ENCODE measurements around the gene SLC2A13.

SLC2A13 gene

DNA sequence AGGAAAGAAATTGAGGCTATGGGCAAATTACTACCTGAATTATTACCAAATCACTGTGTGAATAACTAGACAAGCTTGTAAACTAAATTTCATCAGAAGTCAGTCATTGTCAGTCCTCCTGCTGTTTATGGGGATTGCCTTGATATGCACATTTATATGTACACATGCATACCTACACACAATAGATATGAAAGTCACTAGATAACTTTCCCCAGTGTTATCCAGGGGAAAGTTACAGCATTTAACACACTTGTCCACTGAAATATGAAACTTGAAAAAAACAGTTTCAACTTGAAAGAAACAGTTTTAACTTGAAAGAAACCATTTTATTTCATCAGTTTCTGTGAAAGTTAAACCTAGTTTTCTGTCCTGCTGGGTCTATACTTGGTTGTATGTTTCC, 199.6 kb downstream of the SLC2A13 start:
- Histone ChIP-seq H3K9ac (ENCODE audit: low read length) (no peak overlapping the region), H3K9me3 (ENCODE audit: insufficient read depth, low read length) (no peaks in the 10 kb centered on the region), H3K36me3 (ENCODE audit: low read length) (no peaks in the 10 kb centered on the region), H3F3A (ENCODE audit: insufficient read depth) (no peaks in the 10 kb centered on the region), H3K9me2 (replicated peaks; ENCODE audit: insufficient read depth, low read length) (no peaks in the 10 kb centered on the region), H3K27me3 (ENCODE audit: low read length) (no peaks in the 10 kb centered on the region), H3K4me2 (ENCODE audit: low read depth, low read length, poor library complexity, severe bottlenecking) (no peak overlapping the region), H3K4me3 (ENCODE audit: insufficient read depth, low read length, poor library complexity, severe bottlenecking) (no peak overlapping the region), H2AFZ (ENCODE audit: low read depth, low read length, severe bottlenecking) (no peak overlapping the region), H3K79me2 (ENCODE audit: insufficient read depth, low read length) (no peaks in the 10 kb centered on the region), H4K20me1 (ENCODE audit: low read depth, low read length) (no peaks in the 10 kb centered on the region), H3K27ac (ENCODE audit: low read depth, low read length) (no peak overlapping the region)
- TF ChIP-seq, protein P1, sequence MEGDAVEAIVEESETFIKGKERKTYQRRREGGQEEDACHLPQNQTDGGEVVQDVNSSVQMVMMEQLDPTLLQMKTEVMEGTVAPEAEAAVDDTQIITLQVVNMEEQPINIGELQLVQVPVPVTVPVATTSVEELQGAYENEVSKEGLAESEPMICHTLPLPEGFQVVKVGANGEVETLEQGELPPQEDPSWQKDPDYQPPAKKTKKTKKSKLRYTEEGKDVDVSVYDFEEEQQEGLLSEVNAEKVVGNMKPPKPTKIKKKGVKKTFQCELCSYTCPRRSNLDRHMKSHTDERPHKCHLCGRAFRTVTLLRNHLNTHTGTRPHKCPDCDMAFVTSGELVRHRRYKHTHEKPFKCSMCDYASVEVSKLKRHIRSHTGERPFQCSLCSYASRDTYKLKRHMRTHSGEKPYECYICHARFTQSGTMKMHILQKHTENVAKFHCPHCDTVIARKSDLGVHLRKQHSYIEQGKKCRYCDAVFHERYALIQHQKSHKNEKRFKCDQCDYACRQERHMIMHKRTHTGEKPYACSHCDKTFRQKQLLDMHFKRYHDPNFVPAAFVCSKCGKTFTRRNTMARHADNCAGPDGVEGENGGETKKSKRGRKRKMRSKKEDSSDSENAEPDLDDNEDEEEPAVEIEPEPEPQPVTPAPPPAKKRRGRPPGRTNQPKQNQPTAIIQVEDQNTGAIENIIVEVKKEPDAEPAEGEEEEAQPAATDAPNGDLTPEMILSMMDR (IDR thresholded peaks at IDR 0.05; ENCODE audit: insufficient read depth, low read length, poor library complexity, severe bottlenecking), result no peak
- TF ChIP-seq EZH2phosphoT487 (conservative IDR thresholded peaks at IDR 0.05; ENCODE audit: low read length), result no peak

DNA sequence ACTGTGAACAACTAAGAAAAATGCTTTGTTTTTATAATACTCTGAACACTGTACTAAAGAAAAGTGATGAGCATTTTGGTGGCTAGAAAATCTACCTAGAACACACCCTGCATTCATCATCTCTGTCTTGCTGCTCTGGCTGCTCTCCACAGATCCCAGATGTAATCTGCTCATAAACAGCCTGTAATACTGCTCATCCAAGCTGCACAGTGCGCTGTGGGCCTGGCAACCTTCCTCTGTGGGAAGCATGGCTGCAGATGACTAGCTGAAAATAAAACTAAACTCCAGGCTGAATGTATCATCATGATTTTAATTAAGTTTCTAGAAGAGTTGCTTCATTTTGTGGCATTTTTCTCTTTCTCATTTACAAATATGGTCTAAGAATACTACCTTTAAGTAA, 200.7 kb downstream of the SLC2A13 start:
- H3F3A ChIP-seq (ENCODE audit: insufficient read depth), result no peaks in the 10 kb centered on the region
- H3K4me2 ChIP-seq (ENCODE audit: low read depth, low read length, poor library complexity, severe bottlenecking), result no peak overlapping the region
- no peaks in the 10 kb centered on the region for H3K9me2 ChIP-seq (replicated peaks; ENCODE audit: insufficient read depth, low read length)
- no peak overlapping the region for H3K4me3 ChIP-seq (ENCODE audit: insufficient read depth, low read length, poor library complexity, severe bottlenecking)
- H3K27me3 ChIP-seq (ENCODE audit: low read length), result no peaks in the 10 kb centered on the region
- H3K9me3 ChIP-seq (ENCODE audit: insufficient read depth, low read length), result no peaks in the 10 kb centered on the region
- H4K20me1 ChIP-seq (ENCODE audit: low read depth, low read length), result no peaks in the 10 kb centered on the region
- H3K79me2 ChIP-seq (ENCODE audit: insufficient read depth, low read length), result no peaks in the 10 kb centered on the region
- H3K9ac ChIP-seq (ENCODE audit: low read length), result no peak overlapping the region
- TF ChIP-seq EZH2phosphoT487 (conservative IDR thresholded peaks at IDR 0.05; ENCODE audit: low read length), result no peak
- TF ChIP-seq, protein P1 (IDR thresholded peaks at IDR 0.05; ENCODE audit: insufficient read depth, low read length, poor library complexity, severe bottlenecking), result no peak
- H3K36me3 ChIP-seq (ENCODE audit: low read length), result no peaks in the 10 kb centered on the region
- no peak overlapping the region for H2AFZ ChIP-seq (ENCODE audit: low read depth, low read length, severe bottlenecking)
- H3K27ac ChIP-seq (ENCODE audit: low read depth, low read length), result no peak overlapping the region

DNA sequence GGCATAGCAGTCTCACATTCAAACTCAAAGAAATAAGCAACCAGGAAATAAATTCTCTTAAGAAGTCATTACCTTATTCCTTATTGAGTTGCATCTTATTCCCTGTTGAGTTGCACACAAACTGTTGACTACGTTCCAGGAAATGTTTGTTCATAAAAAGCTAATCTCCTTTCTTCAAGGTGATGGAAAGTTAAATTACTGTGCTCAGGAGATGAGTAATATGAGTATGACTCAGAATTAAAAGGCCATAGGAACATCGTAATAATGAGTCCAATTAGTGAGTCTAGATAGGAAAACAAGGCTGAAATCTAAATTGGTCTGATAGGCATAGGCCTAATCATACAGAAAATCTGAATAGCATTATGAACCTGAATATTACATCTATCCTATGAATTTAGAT, 203.1 kb downstream of the SLC2A13 start:
- no peaks in the 10 kb centered on the region for H3K36me3 ChIP-seq (ENCODE audit: low read length)
- TF ChIP-seq, protein P1 (IDR thresholded peaks at IDR 0.05; ENCODE audit: insufficient read depth, low read length, poor library complexity, severe bottlenecking), result no peak
- TF ChIP-seq EZH2phosphoT487 (conservative IDR thresholded peaks at IDR 0.05; ENCODE audit: low read length), result no peak
- no peak overlapping the region for H3K4me3 ChIP-seq (ENCODE audit: insufficient read depth, low read length, poor library complexity, severe bottlenecking)
- H3K9me2 ChIP-seq (replicated peaks; ENCODE audit: insufficient read depth, low read length), result no peaks in the 10 kb centered on the region
- no peak overlapping the region for H3K4me2 ChIP-seq (ENCODE audit: low read depth, low read length, poor library complexity, severe bottlenecking)
- no peaks in the 10 kb centered on the region for H3F3A ChIP-seq (ENCODE audit: insufficient read depth)
- no peaks in the 10 kb centered on the region for H4K20me1 ChIP-seq (ENCODE audit: low read depth, low read length)
- H3K27ac ChIP-seq (ENCODE audit: low read depth, low read length), result no peak overlapping the region
- H3K79me2 ChIP-seq (ENCODE audit: insufficient read depth, low read length), result no peaks in the 10 kb centered on the region
- no peaks in the 10 kb centered on the region for H3K9me3 ChIP-seq (ENCODE audit: insufficient read depth, low read length)
- H2AFZ ChIP-seq (ENCODE audit: low read depth, low read length, severe bottlenecking), result no peak overlapping the region
- H3K27me3 ChIP-seq (ENCODE audit: low read length), result no peaks in the 10 kb centered on the region
- no peak overlapping the region for H3K9ac ChIP-seq (ENCODE audit: low read length)
